Glomerular visceral epithelial cell (primary cell): ENCODE results near the gene NHLRC4.
A peak's percentile ranks its signal among the peaks of the same experiment; 100 is the strongest.

Source experiments
- DNase-seq: peaks from one replicate; pipeline ENCODE4 v3.0.0-alpha.2; 2016; ENCODE audit errors: extremely low spot score

The NHLRC4 gene

DNA sequence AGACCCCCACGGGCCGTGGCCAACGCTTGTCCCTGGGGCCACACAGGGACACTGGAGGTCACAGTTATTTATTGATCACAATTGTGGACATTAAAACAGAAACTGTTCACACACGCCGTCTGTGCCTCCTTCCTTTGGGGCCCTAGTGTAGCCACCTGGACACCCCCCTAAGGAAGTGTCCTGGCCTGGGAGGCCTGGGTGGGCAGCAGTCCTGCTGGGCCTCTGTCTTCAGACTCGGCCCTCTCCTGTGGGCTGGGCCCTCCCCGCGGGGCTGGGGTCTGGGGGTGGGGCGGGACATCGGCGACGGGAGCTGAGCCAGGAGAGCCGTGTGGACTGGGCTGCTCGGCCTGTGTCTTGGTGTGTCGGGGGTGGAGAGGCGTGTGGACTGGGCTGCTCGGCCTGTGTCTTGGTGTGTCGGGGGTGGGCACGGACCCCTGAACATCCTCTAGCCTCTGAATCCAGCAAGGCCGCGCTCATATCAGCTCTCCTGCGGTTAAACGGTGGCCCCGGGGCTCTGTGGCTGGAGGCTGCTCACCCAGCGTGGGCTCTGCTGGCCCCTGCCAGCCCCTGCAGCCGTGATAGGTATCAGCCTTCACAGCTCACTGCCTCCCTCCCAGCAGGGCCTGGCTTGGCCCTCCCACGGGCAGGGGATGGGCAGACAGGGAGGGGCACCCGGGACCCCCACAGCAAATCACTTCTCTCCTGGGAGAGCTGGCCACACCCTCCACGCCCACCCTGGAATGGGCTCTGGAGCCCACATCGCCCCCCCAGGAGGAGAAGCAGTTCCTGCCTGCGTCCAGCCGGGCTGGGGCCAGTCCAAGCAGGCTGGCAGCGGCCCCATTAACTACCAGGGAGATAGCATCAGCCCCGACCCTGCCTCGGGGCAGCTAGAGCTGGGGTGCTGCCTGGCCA, 1.1 kb upstream of the NHLRC4 start:
- DNase-seq, result no peak

DNA sequence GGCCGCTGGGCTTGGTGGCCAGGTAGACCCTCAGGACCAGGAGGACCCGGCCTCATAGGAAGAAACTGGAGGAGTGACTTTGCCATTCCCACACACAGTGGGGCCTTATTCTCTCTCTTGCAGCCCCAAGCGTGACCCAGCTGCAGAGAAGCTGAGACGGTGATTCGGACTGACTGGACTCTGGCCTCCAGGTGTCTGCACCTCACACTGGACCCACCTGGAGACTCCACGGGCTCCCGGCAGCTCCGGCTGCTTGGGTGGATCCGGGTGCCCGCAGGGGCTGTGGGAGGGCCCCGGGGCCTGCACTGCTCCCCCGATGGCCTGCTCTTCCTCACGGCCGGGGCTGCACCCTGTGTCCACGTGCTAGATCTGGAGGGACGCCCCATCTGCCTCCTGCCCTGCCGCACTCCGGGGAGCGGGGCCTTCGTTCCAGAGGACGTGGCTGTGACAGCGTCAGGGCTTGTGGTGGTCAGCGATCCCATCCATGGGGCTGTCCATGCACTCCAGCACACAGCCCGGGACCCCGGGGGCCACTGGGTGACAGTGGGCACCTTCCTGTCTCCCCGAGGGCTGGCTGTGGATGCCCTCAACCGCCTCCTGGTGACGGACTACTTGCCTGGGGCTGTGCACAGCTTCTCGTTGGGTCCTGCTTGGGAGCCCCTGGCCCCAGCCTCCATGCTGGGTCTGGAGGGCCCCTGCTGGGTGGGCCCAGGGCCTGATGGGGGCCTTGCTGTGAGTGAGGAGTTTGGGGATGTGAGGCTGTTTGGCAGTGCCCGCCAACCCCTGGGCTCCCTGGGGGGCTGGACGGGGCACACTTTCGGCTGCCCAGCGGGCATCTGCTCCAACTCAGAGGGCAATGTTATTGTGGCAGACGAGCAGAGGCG, 810 bp downstream of the NHLRC4 start:
- no peak for DNase-seq

DNA sequence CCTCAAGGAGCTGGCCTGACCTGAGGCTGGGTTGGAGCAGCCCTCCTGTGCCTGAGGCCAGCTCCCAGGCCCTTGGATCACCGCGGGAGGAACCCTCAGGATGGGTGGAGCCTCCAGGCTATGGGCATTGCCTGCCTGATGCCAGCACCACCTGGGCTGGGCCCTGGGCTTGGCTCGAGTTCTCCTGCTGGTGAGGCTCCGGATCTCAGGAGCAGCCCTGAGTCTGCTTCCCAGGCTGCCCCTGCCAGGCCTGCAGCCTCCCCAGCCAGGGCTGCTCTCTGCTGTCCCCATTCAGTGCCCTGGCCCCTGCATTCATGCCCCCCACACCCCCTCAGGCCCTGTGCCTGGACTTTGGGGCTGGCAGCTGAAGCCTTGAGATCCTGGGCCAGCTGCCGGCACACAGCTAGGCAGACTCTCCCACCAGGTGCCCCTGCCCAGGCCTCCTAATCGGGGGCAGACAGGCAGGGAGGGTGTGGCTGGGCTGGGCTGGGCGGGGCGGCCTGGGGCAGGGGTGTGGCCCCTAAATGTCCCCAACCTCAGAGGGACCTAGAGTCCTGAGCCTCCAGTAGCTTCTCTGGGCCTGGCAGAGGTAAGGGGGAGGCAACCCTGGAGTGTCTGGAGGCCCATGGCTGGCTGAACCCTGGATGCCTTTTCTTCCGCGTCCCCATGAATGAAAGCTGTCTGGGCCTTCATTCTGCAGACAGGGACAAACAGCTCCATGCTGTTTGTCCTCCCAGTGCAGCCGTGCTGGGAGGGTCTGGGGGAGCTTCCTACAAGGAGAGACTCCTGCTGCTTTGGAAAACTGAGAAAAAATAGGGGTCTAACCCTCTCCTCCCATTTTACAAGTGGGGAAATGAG, 1.8 kb downstream of the NHLRC4 start:
- DNase-seq, result no peak

DNA sequence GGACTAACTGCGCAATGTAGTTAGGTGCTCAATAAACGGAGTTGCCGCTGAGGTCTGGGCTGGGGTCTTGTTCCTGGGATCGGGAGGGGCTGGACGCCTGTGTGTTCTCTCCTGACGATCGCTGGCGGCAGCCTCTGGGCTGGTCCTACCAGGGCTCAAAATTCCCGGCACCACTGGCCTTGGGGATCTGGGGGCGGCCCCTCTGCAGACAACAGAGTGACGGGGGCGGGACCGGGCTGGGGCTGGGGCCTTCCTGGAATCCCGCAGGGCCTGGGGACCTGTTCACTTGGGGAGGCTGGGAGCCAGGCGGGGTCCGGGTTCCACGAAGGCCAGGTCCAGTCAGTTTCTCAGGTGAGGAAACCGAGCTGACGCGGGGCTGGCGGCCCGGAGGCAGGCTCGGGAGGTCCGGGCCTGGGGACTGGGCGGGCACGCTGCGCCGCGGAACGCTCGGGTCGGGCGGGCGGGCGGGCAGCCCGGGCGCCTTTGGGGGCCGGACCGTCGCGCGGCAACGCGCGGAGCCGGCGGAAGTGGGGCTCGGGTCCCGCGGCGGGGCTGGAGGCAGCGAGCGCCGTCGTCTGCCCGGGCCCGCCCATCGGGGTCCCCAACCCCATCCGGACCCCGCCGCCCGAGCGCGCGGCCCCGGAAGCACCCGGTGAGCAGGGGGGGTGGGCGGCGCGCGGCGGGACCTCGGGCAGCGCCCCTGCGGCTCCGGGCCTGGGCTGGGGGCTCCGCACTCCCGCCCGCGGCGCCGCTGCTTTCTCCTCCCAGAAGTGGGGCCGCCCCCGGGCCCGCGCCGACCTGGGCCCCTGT, 2.8 kb downstream of the NHLRC4 start, which contains the start of gene PIGQ:
Gene PIGQ (plus strand): TSS at position 524 of the 810 bp plus-strand sequence. CDS start 4,107 bp downstream, outside the sequence.
- DNase-seq, result peak; percentile 63

DNA sequence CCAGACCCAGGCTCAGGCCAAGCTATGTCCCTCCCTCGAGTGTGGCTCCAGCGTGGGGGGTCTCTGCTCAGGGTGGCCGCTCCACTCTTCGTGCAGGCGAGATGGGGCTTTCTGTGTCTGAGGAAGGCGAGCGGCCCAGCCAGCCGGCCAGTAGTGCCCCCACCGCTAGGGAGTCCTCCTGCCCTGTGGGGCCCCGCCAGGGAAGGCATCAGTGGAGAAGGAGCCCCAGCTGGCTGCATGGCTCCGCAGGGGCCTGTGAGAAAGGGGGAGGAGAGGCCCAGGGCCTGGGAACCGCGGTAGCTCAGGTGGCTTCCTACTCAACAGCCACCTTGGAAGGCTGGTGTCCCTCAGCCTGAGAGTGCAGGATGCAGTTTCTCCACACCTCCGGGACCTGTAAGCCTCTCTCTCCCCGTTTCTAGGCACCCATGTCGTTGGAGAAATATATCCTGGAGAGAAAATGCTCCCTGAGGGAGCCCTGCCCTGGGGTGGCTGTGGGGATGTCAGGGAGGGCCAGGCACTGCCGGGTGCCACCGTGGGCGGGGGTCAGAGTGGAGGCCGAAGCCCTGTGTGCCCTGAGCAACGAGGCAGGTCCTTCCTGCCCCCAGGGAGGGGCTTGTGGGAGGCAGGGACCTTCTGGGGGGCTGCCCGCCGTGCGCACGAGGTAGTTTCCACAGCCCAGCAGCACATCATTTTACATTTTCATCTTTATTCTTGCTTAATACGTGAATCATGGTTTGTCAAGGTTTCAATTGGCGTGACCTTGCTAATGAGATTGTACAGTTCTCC, 6.3 kb downstream of the NHLRC4 start:
- no peak for DNase-seq

DNA sequence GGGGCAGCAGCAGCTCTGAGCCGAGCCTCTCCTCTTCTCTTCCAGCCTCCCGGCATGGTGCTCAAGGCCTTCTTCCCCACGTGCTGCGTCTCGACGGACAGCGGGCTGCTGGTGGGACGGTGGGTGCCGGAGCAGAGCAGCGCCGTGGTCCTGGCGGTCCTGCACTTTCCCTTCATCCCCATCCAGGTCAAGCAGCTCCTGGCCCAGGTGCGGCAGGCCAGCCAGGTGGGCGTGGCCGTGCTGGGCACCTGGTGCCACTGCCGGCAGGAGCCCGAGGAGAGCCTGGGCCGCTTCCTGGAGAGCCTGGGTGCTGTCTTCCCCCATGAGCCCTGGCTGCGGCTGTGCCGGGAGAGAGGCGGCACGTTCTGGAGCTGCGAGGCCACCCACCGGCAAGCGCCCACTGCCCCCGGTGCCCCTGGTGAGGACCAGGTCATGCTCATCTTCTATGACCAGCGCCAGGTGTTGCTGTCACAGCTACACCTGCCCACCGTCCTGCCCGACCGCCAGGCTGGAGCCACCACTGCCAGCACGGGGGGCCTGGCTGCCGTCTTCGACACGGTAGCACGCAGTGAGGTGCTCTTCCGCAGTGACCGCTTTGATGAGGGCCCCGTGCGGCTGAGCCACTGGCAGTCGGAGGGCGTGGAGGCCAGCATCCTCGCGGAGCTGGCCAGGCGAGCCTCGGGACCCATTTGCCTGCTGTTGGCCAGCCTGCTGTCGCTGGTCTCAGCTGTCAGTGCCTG, 7.4 kb downstream of the NHLRC4 start:
- no peak for DNase-seq

DNA sequence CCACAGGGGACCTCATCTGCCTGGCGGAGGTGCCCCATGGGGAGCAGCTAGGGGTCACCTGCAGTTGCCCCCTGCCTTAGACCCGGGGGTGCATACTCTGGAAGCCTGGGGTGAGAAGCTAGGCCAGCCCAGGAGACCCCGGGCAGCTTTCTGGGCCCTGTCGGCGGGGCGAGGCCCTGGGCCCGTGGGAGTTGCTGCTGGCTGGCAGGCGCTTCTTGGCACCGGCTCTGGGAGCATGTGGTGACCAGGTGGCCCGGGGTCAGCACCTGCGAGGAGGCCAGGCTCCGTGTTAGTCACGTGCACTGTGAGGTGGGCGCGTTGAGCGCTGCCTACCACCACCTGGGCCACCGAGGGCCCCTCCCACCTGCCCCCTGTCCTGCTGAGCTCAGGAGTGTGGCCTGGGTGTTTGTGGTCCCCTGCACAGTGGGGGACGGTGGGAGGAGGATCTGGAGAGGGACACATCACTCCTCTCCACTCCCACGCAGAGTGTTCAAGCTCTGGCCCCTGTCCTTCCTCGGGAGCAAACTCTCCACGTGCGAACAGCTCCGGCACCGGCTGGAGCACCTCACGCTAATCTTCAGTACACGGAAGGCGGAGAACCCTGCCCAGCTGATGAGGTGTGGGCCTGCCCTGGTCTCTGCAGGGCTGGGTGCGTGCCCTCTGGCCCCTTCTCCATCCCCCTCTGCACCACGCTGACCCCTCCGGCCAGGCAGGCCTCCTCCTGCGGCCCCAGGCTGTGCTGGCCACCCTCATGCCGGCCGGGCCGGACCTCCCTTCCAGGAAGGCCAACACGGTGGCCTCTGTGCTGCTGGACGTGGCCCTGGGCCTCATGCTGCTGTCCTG, 8.8 kb downstream of the NHLRC4 start:
- DNase-seq, result no peak

DNA sequence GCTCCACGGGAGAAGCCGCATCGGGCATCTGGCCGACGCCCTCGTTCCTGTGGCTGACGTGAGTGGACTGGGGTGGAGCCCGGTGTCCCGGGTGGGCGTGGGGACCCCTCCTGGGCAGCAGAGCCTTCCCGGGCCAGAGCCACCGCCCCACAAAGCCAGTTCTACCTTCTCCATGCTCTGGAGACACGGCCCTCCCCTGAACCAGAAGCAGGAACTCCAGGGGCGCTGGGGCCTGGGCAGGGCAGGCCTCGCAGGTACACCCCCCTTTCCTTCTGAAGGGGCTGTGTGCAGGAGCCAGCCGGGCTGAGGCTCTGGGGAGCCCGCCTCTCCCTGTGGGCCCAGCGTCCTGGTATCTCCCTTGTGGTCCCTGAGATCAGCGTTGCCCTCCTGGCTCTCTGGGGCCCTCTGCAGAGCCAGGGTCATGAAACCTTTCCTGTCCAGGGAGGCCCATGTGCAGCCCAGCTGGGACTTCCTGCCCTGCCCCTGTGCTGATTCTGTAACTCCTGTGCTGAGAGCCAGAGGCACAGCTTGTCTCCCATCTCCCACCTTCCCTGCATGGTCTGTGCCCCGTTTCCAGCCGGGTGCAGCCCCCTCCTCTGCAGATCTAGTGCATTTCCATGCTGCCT, 9.5 kb downstream of the NHLRC4 start:
- no peak for DNase-seq

DNA sequence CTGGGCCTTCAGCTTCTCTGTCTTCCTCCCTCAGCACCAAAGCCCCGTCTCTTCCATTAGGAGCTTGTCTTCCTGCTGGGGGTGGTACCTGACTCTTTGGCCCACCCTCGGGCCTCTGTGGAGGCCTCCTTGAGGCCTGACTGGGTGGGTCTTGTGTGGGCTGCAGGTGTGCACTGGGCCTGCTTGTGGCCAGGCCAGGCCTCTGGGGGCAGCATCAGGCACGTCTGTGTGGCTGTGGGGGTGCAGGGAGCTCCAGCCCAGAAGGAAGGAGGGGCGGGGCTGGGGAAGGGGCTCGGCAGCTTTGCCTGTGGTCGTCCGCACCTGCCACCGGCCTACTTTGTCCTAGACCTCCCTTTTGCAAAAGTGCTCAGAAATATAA, 10.0 kb downstream of the NHLRC4 start:
- DNase-seq, result no peak

DNA sequence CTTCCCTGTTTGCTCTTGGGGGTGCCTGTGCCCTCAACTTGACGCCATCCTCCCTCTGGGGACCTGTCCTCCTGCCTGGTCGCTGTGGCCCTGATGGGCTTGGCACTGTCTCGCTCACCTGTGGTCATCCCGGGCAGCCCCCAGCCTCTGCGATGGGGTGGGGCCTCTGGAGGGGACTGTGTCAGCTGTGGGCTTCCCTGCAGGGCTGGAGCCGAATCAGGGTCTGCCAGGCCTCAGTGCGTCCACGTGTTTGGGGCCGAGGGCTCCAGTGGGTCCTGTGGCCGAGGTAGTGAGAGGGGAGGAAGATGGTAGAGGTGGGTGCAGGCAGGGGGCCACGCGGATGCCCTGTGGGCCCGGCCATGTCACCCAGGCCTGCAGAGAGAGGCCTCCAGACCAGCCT, 11.0 kb downstream of the NHLRC4 start:
- DNase-seq, result no peak

DNA sequence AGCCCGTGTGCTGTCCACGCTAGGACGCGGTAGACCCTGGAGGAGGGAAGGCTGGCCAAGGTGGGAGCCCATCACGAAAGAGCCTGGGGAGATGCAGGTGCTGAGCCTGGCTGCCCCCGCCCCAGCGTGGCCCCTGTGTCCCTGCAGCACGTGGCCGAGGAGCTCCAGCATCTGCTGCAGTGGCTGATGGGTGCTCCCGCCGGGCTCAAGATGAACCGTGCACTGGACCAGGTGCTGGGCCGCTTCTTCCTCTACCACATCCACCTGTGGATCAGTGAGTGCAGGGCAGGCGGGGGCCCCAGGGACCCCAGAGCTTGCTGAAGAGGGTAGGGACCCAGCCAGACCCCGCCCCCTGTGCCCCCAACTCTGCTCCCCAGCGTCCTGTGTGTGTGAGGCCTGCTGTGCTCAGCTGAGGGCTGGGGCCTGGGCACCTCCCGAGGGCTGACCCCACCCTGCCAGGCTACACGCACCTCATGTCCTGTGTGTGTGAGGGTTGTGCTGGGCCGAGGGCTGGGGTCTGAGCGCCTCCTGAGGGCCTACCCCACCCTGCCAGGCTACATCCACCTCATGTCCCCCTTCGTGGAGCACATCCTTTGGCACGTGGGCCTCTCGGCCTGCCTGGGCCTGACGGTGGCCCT, 11.5 kb downstream of the NHLRC4 start:
- DNase-seq, result no peak

DNA sequence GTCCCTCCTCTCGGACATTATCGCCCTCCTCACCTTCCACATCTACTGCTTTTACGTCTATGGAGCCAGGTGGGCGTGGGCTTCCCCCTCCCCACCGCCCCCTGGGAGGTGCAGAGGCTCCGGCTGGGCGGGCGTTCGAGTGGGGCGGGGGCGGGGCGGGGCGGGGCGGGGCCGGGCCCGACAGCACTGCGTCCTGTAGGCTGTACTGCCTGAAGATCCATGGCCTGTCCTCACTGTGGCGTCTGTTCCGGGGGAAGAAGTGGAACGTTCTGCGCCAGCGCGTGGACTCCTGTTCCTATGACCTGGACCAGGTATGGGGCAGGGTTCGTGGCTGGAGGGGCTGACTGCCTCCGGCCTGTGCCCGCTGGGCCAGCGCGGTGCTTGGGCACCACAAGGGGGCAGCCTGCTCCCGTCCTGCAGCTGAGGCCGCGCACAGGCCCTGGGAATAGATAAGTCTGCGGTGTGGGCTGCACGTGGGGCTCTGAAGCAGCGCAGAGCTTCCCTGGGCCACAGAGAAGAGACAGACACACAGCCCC, 12.1 kb downstream of the NHLRC4 start:
- DNase-seq, result no peak

DNA sequence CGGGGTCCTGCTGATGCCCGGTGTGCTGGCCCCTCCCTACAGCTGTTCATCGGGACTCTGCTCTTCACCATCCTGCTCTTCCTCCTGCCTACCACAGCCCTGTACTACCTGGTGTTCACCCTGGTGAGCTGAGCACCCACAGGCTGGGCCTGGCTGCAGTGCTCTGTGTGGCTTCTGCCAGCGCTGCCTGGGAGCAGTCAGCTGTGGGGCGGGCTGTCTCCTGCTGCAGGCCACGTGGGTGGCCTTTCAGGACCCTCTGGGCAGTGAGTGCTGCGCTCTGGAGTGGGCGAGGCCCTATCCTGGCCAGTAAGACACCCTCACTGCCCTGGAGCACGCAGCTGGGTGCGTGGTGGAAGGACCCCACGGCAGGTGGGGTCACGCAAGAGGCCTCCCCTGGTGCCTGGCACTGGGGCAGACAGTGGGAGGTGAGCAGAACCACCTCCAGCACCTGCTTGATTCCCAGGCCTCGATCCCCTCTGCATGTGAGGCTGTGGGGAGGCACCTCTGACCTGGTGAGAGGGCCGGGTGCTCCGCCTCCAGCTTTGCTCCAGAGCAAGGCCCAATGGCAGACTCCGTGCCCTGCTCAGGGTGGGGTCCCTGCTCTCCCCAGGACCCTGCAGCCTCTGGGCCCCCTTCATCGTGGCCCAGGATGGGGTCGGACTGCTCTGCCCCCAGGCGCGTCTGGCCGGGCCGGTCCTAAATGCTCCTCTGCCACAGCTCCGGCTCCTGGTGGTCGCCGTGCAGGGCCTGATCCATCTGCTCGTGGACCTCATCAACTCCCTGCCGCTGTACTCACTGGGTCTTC, 13.5 kb downstream of the NHLRC4 start:
- no peak for DNase-seq

DNA sequence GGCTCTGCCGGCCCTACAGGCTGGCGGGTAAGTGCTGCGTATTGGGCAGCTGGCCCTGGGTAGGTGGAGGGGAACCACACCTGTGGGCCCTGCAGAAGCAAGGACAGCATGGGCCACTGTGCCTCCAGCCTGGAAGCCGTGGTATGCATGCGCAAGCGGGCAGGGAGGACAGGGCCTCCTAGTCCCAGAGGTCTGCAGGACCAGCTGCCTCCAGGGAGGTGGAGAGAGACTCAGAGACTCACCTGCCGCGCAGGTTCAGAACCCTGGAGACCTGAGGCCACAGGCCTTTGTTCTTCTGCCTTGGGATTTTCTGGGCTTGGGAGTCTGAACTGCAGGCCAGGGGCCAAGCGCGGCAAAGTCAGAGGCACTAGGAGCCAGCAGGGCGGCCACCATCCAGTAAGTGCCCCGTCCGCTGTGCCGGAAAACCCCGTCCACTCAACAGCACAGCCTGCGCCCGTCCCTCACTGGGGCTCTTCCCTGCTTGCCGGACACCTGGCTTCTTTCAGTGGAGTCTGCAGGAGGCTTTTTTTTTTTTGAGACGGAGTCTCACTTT, 14.2 kb downstream of the NHLRC4 start:
- DNase-seq, result no peak

DNA sequence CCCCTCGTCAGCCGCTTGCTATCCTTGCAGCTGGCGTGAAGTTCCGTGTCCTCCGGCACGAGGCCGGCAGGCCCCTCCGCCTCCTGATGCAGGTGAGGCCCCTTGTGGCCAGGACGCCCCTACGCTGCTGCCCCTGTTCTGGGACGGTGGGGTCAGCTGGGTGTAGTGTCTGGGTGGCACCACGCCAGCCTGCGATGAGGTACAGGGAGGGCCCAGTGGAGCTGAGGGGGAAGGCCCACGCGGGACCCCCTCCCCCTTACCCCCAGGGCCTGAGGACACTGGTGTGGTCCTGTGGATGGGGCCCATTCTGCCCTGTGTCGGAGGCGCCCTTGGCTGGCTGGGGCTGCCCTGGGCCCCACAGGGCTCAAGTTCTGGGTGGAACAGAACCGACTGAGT, 15.4 kb downstream of the NHLRC4 start:
- no peak for DNase-seq
